H9 (cell line): Measurements from ENCODE around the gene WDHD1. TPM values are rescaled to one million over a fixed set of nuclear protein-coding genes. Genes with fewer than 3 reads are reported as not detected.

Experiments used
- DNase-seq: peaks from one replicate; pipeline ENCODE4 v3.0.0-alpha.2; 2017
- H2AFZ ChIP-seq: one replicate; pipeline ENCODE4 v1.6.1; 2013; ENCODE audit warnings: mild to moderate bottlenecking, low read length, control low read depth, moderate library complexity
- H2AK5ac ChIP-seq: 2 replicates; pipeline ENCODE4 v1.6.1; 2013; ENCODE audit warnings: low read length, control low read depth, mixed read lengths; ENCODE audit not compliant: insufficient read length
- H2BK120ac ChIP-seq: one replicate; pipeline ENCODE4 v1.6.1; 2013; ENCODE audit warnings: low read depth, mild to moderate bottlenecking, low read length, control low read depth, inconsistent platforms; ENCODE audit not compliant: poor library complexity, severe bottlenecking
- H2BK12ac ChIP-seq: 2 replicates; pipeline ENCODE4 v1.6.1; 2013; ENCODE audit warnings: low read length, control low read depth, mixed read lengths, low read depth; ENCODE audit not compliant: insufficient read length
- H2BK15ac ChIP-seq: 2 replicates; pipeline ENCODE4 v1.6.1; 2013; ENCODE audit warnings: low read depth, low read length, control low read depth
- H2BK20ac ChIP-seq: one replicate; pipeline ENCODE4 v1.6.1; 2013; ENCODE audit warnings: low read depth, mild to moderate bottlenecking, low read length, control low read depth, inconsistent platforms; ENCODE audit not compliant: poor library complexity, severe bottlenecking
- H2BK5ac ChIP-seq: 2 replicates; pipeline ENCODE4 v1.6.1; 2013; ENCODE audit warnings: low read length, control low read depth, mixed read lengths; ENCODE audit not compliant: insufficient read length
- H3K14ac ChIP-seq: 2 replicates; pipeline ENCODE4 v1.6.1; 2013; ENCODE audit warnings: low read length, control low read depth; ENCODE audit not compliant: insufficient read depth
- H3K18ac ChIP-seq: 2 replicates; pipeline ENCODE4 v1.6.1; 2013; ENCODE audit warnings: low read depth, mild to moderate bottlenecking, mixed read lengths, low read length, control low read depth; ENCODE audit not compliant: insufficient read length
- H3K23ac ChIP-seq: 2 replicates; pipeline ENCODE4 v1.6.1; 2013; ENCODE audit warnings: low read length, control low read depth, mixed read lengths, low read depth; ENCODE audit not compliant: insufficient read length
- H3K23me2 ChIP-seq: 2 replicates; pipeline ENCODE4 v1.6.1; 2013; ENCODE audit warnings: low read depth, mild to moderate bottlenecking, mixed read lengths, low read length, control low read depth; ENCODE audit not compliant: insufficient read length, poor library complexity, severe bottlenecking
- H3K27ac ChIP-seq: 2 replicates; pipeline ENCODE4 v1.5.1; 2013; ENCODE audit warnings: low read length, control low read depth, mixed read lengths, low read depth; ENCODE audit not compliant: insufficient read length
- H3K27me3 ChIP-seq: 2 replicates; pipeline ENCODE4 v1.6.1; 2013; ENCODE audit warnings: low read length, control low read depth, inconsistent platforms; ENCODE audit not compliant: insufficient read depth
- H3K4ac ChIP-seq: 2 replicates; pipeline ENCODE4 v1.6.1; 2013; ENCODE audit warnings: low read depth, mild to moderate bottlenecking, control low read depth, inconsistent platforms, low read length, moderate library complexity
- H3K4me1 ChIP-seq: 2 replicates; pipeline ENCODE4 v1.6.1; 2013; ENCODE audit warnings: low read length, control low read depth, inconsistent platforms; ENCODE audit not compliant: insufficient read depth
- H3K4me2 ChIP-seq: 2 replicates; pipeline ENCODE4 v1.6.1; 2013; ENCODE audit warnings: low read length, control low read depth, mixed read lengths; ENCODE audit not compliant: insufficient read length, insufficient read depth
- H3K56ac ChIP-seq: 2 replicates; pipeline ENCODE4 v1.6.1; 2013; ENCODE audit warnings: low read depth, mild to moderate bottlenecking, mixed read lengths, low read length, control low read depth; ENCODE audit not compliant: insufficient read length
- H3K79me1 ChIP-seq: 2 replicates; pipeline ENCODE4 v1.6.1; 2013; ENCODE audit warnings: low read depth, mild to moderate bottlenecking, moderate library complexity, low read length, control low read depth, inconsistent platforms; ENCODE audit not compliant: insufficient read depth, poor library complexity, severe bottlenecking
- H3K79me2 ChIP-seq: 2 replicates; pipeline ENCODE4 v1.6.1; 2013; ENCODE audit warnings: low read length, control low read depth, inconsistent platforms; ENCODE audit not compliant: insufficient read depth
- H3K9ac ChIP-seq: 2 replicates; pipeline ENCODE4 v1.6.1; 2013; ENCODE audit warnings: low read length, control low read depth, mixed read lengths; ENCODE audit not compliant: insufficient read length; ENCODE audit errors: extremely low read depth
- H3K9me3 ChIP-seq: one replicate; pipeline ENCODE4 v1.6.1; 2013; ENCODE audit warnings: low read depth, low read length, inconsistent platforms; ENCODE audit not compliant: control insufficient read depth
- H3T11ph ChIP-seq: one replicate; pipeline ENCODE4 v1.6.1; 2013; ENCODE audit warnings: mild to moderate bottlenecking, low read length, control low read depth, inconsistent platforms
- H4K20me1 ChIP-seq: one replicate; pipeline ENCODE4 v1.6.1; 2013; ENCODE audit not compliant: control insufficient read depth, insufficient read length, insufficient read depth
- H4K5ac ChIP-seq: 2 replicates; pipeline ENCODE4 v1.6.1; 2013; ENCODE audit warnings: low read depth, mild to moderate bottlenecking, mixed read lengths, low read length, control low read depth; ENCODE audit not compliant: insufficient read length
- H4K8ac ChIP-seq: replicated peaks from 2 replicates; pipeline ENCODE4 v1.6.1; 2013; ENCODE audit warnings: low read length, control low read depth, mixed read lengths, low read depth; ENCODE audit not compliant: insufficient read length
- H4K91ac ChIP-seq: 2 replicates; pipeline ENCODE4 v1.6.1; 2013; ENCODE audit warnings: low read depth, mild to moderate bottlenecking, moderate library complexity, mixed read lengths, low read length, control low read depth; ENCODE audit not compliant: insufficient read length
- H3K27ac Mint-ChIP-seq, 3 experiments: 2 replicates in 2 of 3; 3 replicates in 1 of 3; pipeline ENCODE4 v1.8.0; 2020 to 2021; ENCODE audit warnings: mixed read lengths in 3 of 3, mild to moderate bottlenecking in 1 of 3, moderate library complexity in 1 of 3
- H3K27me3 Mint-ChIP-seq: 2 replicates; pipeline ENCODE4 v1.8.0; 2021; ENCODE audit warnings: low read depth, mild to moderate bottlenecking, moderate library complexity, mixed read lengths
- H3K36me3 Mint-ChIP-seq, 3 experiments: 2 replicates in 2 of 3; 3 replicates in 1 of 3; pipeline ENCODE4 v1.8.0; 2020 to 2021; ENCODE audit warnings: low read depth in 3 of 3, mixed read lengths in 3 of 3; ENCODE audit not compliant: insufficient read depth in 1 of 3
- H3K4me1 Mint-ChIP-seq, 2 experiments: 2 replicates each; pipeline ENCODE4 v1.8.0; 2020; ENCODE audit warnings: mixed read lengths in 2 of 2
- H3K4me3 Mint-ChIP-seq, 2 experiments: 2 replicates in 1 of 2; 3 replicates in 1 of 2; pipeline ENCODE4 v1.8.0; 2020 to 2021; ENCODE audit warnings: mild to moderate bottlenecking in 2 of 2, mixed read lengths in 2 of 2, moderate library complexity in 1 of 2
- H3K9me3 Mint-ChIP-seq, 2 experiments: 2 replicates in 1 of 2; 3 replicates in 1 of 2; pipeline ENCODE4 v1.8.0; 2020; ENCODE audit warnings: mild to moderate bottlenecking in 2 of 2, mixed read lengths in 2 of 2, moderate library complexity in 1 of 2
- WGBS: extraction: QIAGEN DNeasy Blood & Tissue Kit; methylation state at CpG from one replicate; pipeline ENCODE4 v1.1.7; 2013; ENCODE audit warnings: missing lambda C conversion rate, low lambda C conversion rate, mixed read lengths; ENCODE audit not compliant: insufficient read length; ENCODE audit errors: extremely low coverage; 5-methylcytosine and 5-hydroxymethylcytosine counted together
- total RNA-seq: library from RNA; stranded (reverse); gene quantifications from 2 replicates; pipeline ENCODE4 v1.2.1, GENCODE V29; 2021
- TF ChIP-seq, protein P1 (sequence below): fragments of 200-600 bp; sonication (generic); conservative IDR thresholded peaks from 3 replicates; pipeline ENCODE4 v1.8.0; 2021; ENCODE audit warnings: antibody characterized with exemption, mild to moderate bottlenecking

WDHD1 gene
- total RNA-seq, 1 experiment from 2014 or later = 93.7 TPM

DNA sequence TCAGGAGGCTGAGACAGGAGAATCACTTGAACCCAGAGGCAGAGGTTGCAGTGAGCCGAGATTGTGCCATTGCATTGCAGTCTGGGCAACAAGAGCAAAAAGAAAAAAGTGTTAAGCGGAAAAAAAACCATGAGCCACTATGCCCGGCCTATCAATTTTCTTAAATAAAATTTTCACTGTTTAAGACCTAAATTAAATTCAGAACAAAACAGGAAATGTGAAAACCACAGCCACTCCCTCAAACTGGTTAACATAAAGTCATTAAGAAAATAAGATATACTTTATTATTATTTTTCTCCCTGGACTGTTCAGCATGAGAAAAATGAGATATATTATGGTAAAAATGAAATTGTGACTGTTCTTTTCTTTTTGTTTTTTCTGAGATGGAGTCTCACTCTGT, 79.7 kb downstream of the WDHD1 start:
- no peak overlapping the region for H2BK20ac ChIP-seq
- H3K27ac Mint-ChIP-seq = no peak overlapping the region
- no peak overlapping the region for H2BK15ac ChIP-seq
- no CpG with 5 or more reads among the region's 3 CpGs for WGBS
- H3K79me2 ChIP-seq = no peaks in the 10 kb centered on the region
- no peaks in the 10 kb centered on the region for H4K20me1 ChIP-seq
- no peak overlapping the region for H2BK12ac ChIP-seq
- H3K4me2 ChIP-seq = no peak overlapping the region
- H3K27ac ChIP-seq = no peak overlapping the region
- no peaks in the 10 kb centered on the region; the same call in 1 of the 2 replicates for H3K4me1 ChIP-seq
- H4K8ac ChIP-seq = no peak overlapping the region
- DNase-seq = no peak
- H3K4me3 Mint-ChIP-seq = no peak overlapping the region
- no peak overlapping the region for H4K5ac ChIP-seq
- H2BK120ac ChIP-seq = no peak overlapping the region
- H3K9me3 ChIP-seq = no peaks in the 10 kb centered on the region
- H4K91ac ChIP-seq = no peak overlapping the region
- no peaks in the 10 kb centered on the region for H3K27me3 ChIP-seq
- no peak overlapping the region for H3K9ac ChIP-seq
- no peak overlapping the region for H3K4ac ChIP-seq
- H3K14ac ChIP-seq = no peak overlapping the region
- no peak overlapping the region for H3T11ph ChIP-seq
- no peaks in the 10 kb centered on the region for H3K27me3 Mint-ChIP-seq
- H2BK5ac ChIP-seq = no peak overlapping the region
- H3K79me1 ChIP-seq = no peaks in the 10 kb centered on the region
- H3K36me3 Mint-ChIP-seq = peaks cover 48 to 90% (median 90%) of the 10 kb centered on the region in 3 experiments
- no peak overlapping the region for H2AK5ac ChIP-seq
- peaks cover 2 to 14% of the 10 kb centered on the region in 2 experiments; a peak in 3 of 4 replicates for H3K4me1 Mint-ChIP-seq
- no peak overlapping the region for H2AFZ ChIP-seq
- TF ChIP-seq, protein P1, sequence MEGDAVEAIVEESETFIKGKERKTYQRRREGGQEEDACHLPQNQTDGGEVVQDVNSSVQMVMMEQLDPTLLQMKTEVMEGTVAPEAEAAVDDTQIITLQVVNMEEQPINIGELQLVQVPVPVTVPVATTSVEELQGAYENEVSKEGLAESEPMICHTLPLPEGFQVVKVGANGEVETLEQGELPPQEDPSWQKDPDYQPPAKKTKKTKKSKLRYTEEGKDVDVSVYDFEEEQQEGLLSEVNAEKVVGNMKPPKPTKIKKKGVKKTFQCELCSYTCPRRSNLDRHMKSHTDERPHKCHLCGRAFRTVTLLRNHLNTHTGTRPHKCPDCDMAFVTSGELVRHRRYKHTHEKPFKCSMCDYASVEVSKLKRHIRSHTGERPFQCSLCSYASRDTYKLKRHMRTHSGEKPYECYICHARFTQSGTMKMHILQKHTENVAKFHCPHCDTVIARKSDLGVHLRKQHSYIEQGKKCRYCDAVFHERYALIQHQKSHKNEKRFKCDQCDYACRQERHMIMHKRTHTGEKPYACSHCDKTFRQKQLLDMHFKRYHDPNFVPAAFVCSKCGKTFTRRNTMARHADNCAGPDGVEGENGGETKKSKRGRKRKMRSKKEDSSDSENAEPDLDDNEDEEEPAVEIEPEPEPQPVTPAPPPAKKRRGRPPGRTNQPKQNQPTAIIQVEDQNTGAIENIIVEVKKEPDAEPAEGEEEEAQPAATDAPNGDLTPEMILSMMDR = no peak
- H3K23me2 ChIP-seq = no peaks in the 10 kb centered on the region
- H3K56ac ChIP-seq = no peak overlapping the region
- no peak overlapping the region for H3K23ac ChIP-seq
- H3K18ac ChIP-seq = no peak overlapping the region
- peaks cover 23 to 24% of the 10 kb centered on the region in 2 experiments for H3K9me3 Mint-ChIP-seq
